HG02885 (cell line): ENCODE measurements around the gene ADPRS.
A peak's percentile ranks its signal among the peaks of the same experiment; 100 is the strongest.

ENCODE experiments used
- ATAC-seq: cut with Tn5 transposase; IDR thresholded peaks from one replicate; pipeline ENCODE4 v1.9.1; 2021; ENCODE audit warnings: mild to moderate bottlenecking; ENCODE audit not compliant: unreplicated experiment, poor library complexity

Gene ADPRS

GRCh38 chr1:36087233-36088123 is 1.2 kb upstream of the ADPRS start:
- no peak for ATAC-seq

GRCh38 chr1:36088265-36088576 is 471 bp upstream of the ADPRS start:
- ATAC-seq = no peak

- ATAC-seq = peak; percentile 15
These were observed 865 bp downstream of the ADPRS start for GRCh38 chr1:36089393-36090121.

GRCh38 chr1:36091141-36091540 is 2.4 kb downstream of the ADPRS start:
- no peak for ATAC-seq

- ATAC-seq = no peak
These were observed 3.0 kb downstream of the ADPRS start for GRCh38 chr1:36091698-36092097.

- no peak for ATAC-seq
These were observed 3.6 kb downstream of the ADPRS start for GRCh38 chr1:36092166-36092797.

- ATAC-seq = no peak
These were observed 4.1 kb downstream of the ADPRS start for GRCh38 chr1:36092798-36093185.

GRCh38 chr1:36093226-36093625 is 4.5 kb downstream of the ADPRS start:
- ATAC-seq = no peak

- no peak for ATAC-seq
These were observed 5.2 kb downstream of the ADPRS start for GRCh38 chr1:36093929-36094328.

GRCh38 chr1:36094621-36095061 is 5.9 kb downstream of the ADPRS start:
- no peak for ATAC-seq

GRCh38 chr1:36095760-36096405 is 7.2 kb downstream of the ADPRS start:
- no peak for ATAC-seq

- ATAC-seq = no peak
These were observed 8.1 kb downstream of the ADPRS start for GRCh38 chr1:36096500-36097432.

GRCh38 chr1:36097693-36098585 is 9.2 kb downstream of the ADPRS start:
- no peak for ATAC-seq

- ATAC-seq = no peak
These were observed 10.1 kb downstream of the ADPRS start for GRCh38 chr1:36098650-36099365.

- ATAC-seq = peak; percentile 51
These were observed 11.1 kb downstream of the ADPRS start for GRCh38 chr1:36099681-36100341.

GRCh38 chr1:36100376-36100775 is 11.7 kb downstream of the ADPRS start:
- ATAC-seq = no peak

- no peak for ATAC-seq
These were observed 12.9 kb downstream of the ADPRS start for GRCh38 chr1:36101546-36101945.

GRCh38 chr1:36106269-36106668 is 17.6 kb downstream of the ADPRS start:
- ATAC-seq = no peak
